ENCODE results near the gene GNPAT.

- TF ChIP-seq EZH2 (IDR thresholded peaks at IDR 0.05; ENCODE audit: insufficient read depth, poor library complexity, severe bottlenecking): no peak
- TF ChIP-seq EZH2phosphoT487 (IDR thresholded peaks at IDR 0.05; ENCODE audit: insufficient read depth, low read depth): no peak
These were observed 27.0 kb upstream of the GNPAT start for GRCh38 chr1:231213831-231214573.
